Hepatocyte (in vitro differentiated cells): ENCODE measurements around the gene COMT. TPM values are rescaled to one million over a fixed set of nuclear protein-coding genes. Genes with fewer than 3 reads are reported as not detected.

ENCODE experiments used
- DNase-seq: peaks from one replicate; pipeline ENCODE4 v3.0.0-alpha.2; 2016; ENCODE audit warnings: low spot score
- H2AFZ ChIP-seq: fragments of 200-600 bp; sonication (generic); 2 replicates; pipeline ENCODE4 v1.6.0; 2016; ENCODE audit warnings: antibody characterized with exemption, mild to moderate bottlenecking
- H3K27ac ChIP-seq: fragments of 200-600 bp; sonication (generic); 2 replicates; pipeline ENCODE4 v1.5.1; 2016; ENCODE audit warnings: mild to moderate bottlenecking
- H3K27me3 ChIP-seq: fragments of 200-600 bp; sonication (generic); 2 replicates; pipeline ENCODE4 v1.6.1; 2016
- H3K36me3 ChIP-seq: fragments of 200-600 bp; sonication (generic); replicated peaks from 2 replicates; pipeline ENCODE4 v1.5.1; 2016; ENCODE audit warnings: low read depth; ENCODE audit not compliant: insufficient read depth
- H3K4me1 ChIP-seq: fragments of 200-600 bp; sonication (generic); 2 replicates; pipeline ENCODE4 v1.5.1; 2016; ENCODE audit warnings: mild to moderate bottlenecking, moderate library complexity; ENCODE audit not compliant: insufficient read depth
- H3K4me2 ChIP-seq: fragments of 200-600 bp; sonication (generic); 2 replicates; pipeline ENCODE4 v1.6.0; 2016
- H3K4me3 ChIP-seq: fragments of 200-600 bp; sonication (generic); 2 replicates; pipeline ENCODE4 v1.5.1; 2016; ENCODE audit warnings: mild to moderate bottlenecking
- H3K79me2 ChIP-seq: fragments of 200-600 bp; sonication (generic); 2 replicates; pipeline ENCODE4 v1.6.0; 2017; ENCODE audit warnings: mild to moderate bottlenecking
- H3K9me2 ChIP-seq: fragments of 200-600 bp; sonication (generic); replicated peaks from 2 replicates; pipeline ENCODE4 v1.6.0; 2017; ENCODE audit warnings: mild to moderate bottlenecking; ENCODE audit not compliant: insufficient read depth
- H3K9me3 ChIP-seq: fragments of 200-600 bp; sonication (generic); 2 replicates; pipeline ENCODE4 v1.5.1; 2016; ENCODE audit warnings: low read depth, mild to moderate bottlenecking
- H4K20me1 ChIP-seq: fragments of 200-600 bp; sonication (generic); 2 replicates; pipeline ENCODE4 v1.6.0; 2016; ENCODE audit warnings: mild to moderate bottlenecking; ENCODE audit not compliant: insufficient read depth, poor library complexity, severe bottlenecking
- CTCF ChIP-seq: fragments of 200-600 bp; sonication (generic); IDR thresholded peaks from 2 replicates; pipeline ENCODE4 v1.5.1; 2016; ENCODE audit warnings: antibody characterized with exemption, mild to moderate bottlenecking; ENCODE audit not compliant: poor library complexity
- EZH2 ChIP-seq: fragments of 200-600 bp; sonication (generic); IDR thresholded peaks from 2 replicates; pipeline ENCODE4 v1.6.1; 2016; ENCODE audit warnings: antibody characterized with exemption, mild to moderate bottlenecking, borderline replicate concordance
- EZH2phosphoT487 ChIP-seq: fragments of 200-600 bp; sonication (generic); IDR thresholded peaks from one replicate; pipeline ENCODE4 v1.6.1; 2018; ENCODE audit warnings: antibody characterized with exemption, mild to moderate bottlenecking, low read depth, moderate library complexity; ENCODE audit not compliant: unreplicated experiment, severe bottlenecking
- WGBS: methylation state at CpG from one replicate; pipeline ENCODE4 v1.1.6; 2016; ENCODE audit warnings: low lambda C conversion rate; ENCODE audit errors: missing lambda C conversion rate; 5-methylcytosine and 5-hydroxymethylcytosine counted together
- polyA plus RNA-seq: library from polyadenylated mRNA; unstranded; fragments of >200 nt; fragmentation: Nextera tagmentation; extraction: Ambion mirVana; gene quantifications from 2 replicates; pipeline ENCODE4 v1.2.1, GENCODE V29; 2016
- total RNA-seq: library from RNA; depleted of rRNA; stranded (reverse); fragments of >200 nt; gene quantifications from 2 replicates; pipeline ENCODE4 v1.2.3, GENCODE V29; 2014

COMT gene
- total and polyA plus RNA-seq, 2 experiments from 2014 or later, result 74.5 to 153 TPM

GRCh38 chr22:19964701-19965386 is 23.3 kb downstream of the COMT start:
- peak overlapping the region; percentile 23 for H3K27ac ChIP-seq
- no peaks in the 10 kb centered on the region for H3K27me3 ChIP-seq
- H3K4me1 ChIP-seq, result peaks cover 40% of the 10 kb centered on the region
- no peak overlapping the region for H2AFZ ChIP-seq
- DNase-seq, result no peak
- TF ChIP-seq EZH2phosphoT487 (no peak), CTCF (no peak), EZH2 (no peak)
- WGBS, result 93% methylated on average over 12 of the region's 15 CpGs
- peaks cover 15% of the 10 kb centered on the region for H3K79me2 ChIP-seq
- H3K9me3 ChIP-seq, result no peaks in the 10 kb centered on the region
- H3K4me3 ChIP-seq, result no peak overlapping the region
- H3K9me2 ChIP-seq, result no peaks in the 10 kb centered on the region
- peak overlapping the region; percentile 76 for H3K4me2 ChIP-seq
- H3K36me3 ChIP-seq, result no peaks in the 10 kb centered on the region
- no peaks in the 10 kb centered on the region for H4K20me1 ChIP-seq

GRCh38 chr22:19965771-19966709 is 24.5 kb downstream of the COMT start:
- TF ChIP-seq EZH2phosphoT487 (no peak), CTCF (peak; percentile 9)

GRCh38 chr22:19966908-19967750 is 25.6 kb downstream of the COMT start:
- peaks cover 15% of the 10 kb centered on the region for H3K79me2 ChIP-seq
- H3K36me3 ChIP-seq, result no peaks in the 10 kb centered on the region
- TF ChIP-seq EZH2phosphoT487 (no peak), EZH2 (no peak), CTCF (no peak)
- H3K9me3 ChIP-seq, result no peaks in the 10 kb centered on the region
- no peak overlapping the region for H2AFZ ChIP-seq
- H3K27me3 ChIP-seq, result no peaks in the 10 kb centered on the region
- WGBS, result 78% methylated on average over 20 of the region's 20 CpGs
- H3K9me2 ChIP-seq, result no peaks in the 10 kb centered on the region
- no peak overlapping the region for H3K4me2 ChIP-seq
- no peaks in the 10 kb centered on the region for H4K20me1 ChIP-seq
- H3K4me3 ChIP-seq, result no peak overlapping the region
- no peak for DNase-seq
- peaks cover 19% of the 10 kb centered on the region for H3K4me1 ChIP-seq
- H3K27ac ChIP-seq, result no peak overlapping the region

More at GRCh38 chr22:19965771-19966709, 24.5 kb downstream of the COMT start:
- H3K9me3 ChIP-seq, result no peaks in the 10 kb centered on the region
- no peak overlapping the region for H3K4me2 ChIP-seq
- no peak for DNase-seq
- WGBS, result 82% methylated on average over 10 of the region's 10 CpGs
- no peaks in the 10 kb centered on the region for H4K20me1 ChIP-seq
- H3K27ac ChIP-seq, result no peak overlapping the region
- H3K9me2 ChIP-seq, result no peaks in the 10 kb centered on the region
- peaks cover 28% of the 10 kb centered on the region for H3K4me1 ChIP-seq
- peaks cover 15% of the 10 kb centered on the region for H3K79me2 ChIP-seq
- H3K36me3 ChIP-seq, result no peaks in the 10 kb centered on the region
- no peaks in the 10 kb centered on the region for H3K27me3 ChIP-seq
- H3K4me3 ChIP-seq, result no peak overlapping the region
- H2AFZ ChIP-seq, result no peak overlapping the region
